Stimulated activated CD8-positive, alpha-beta memory T cell treated with anti-CD3 and anti-CD28 coated beads, Interleukin-12 subunit alpha, Interleukin-12 subunit beta, amount 100 ng/mL, for 1 hour (primary cell): ENCODE results near the gene NDOR1.
A peak's percentile ranks its signal among the peaks of the same experiment; 100 is the strongest.
"Not testable (repeated sequence)": the region's sequence is repeated elsewhere in the genome, so short reads cannot be mapped to it uniquely, and the experiment has no call there.

Experiments
- DNase-seq: peaks from one replicate; pipeline ENCODE4 v3.0.0-alpha.2; 2020; ENCODE audit warnings: low read depth

Gene NDOR1

DNA sequence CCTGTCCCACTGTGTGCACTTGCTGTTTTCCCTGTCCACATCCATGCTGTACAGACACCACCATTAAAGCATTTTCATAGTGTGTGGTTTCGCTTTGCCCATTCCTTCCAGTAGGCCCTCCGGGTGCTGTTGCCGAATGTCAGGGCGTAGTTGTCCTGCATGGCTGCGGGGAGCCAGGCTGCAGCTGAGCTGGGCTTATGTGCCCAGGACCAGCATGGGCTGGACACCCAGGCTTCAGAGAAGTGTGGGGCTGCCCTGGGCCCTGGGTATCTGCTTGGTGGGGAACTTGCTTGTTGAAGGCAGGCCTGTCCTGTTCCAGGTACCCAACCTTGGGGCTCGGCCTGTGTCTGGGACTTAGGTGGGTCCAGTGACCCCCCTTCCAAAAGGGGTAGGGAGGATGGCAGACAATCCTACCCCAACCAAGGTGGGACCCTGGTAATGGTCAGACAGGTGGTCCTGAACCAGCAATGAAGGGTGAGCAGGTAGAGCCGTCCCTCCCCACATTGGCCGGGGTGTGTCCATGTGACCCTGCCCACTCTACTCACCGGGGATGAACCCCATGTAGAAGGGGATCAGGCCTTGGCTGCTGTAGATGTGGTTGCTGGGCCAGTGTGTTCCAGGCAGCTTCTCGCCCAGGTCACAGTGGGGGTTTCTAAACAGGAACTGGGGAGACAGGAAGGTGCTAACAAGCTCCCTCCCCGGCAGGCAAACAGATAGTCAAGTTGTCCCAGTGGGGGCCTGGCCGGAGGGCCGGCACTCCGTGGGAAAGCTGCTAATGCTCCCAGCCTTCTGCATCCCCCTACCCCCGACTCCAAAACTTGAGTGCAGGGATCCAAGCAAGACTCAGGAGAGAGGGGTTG, 38.4 kb downstream of the NDOR1 start:
- DNase-seq = no peak

DNA sequence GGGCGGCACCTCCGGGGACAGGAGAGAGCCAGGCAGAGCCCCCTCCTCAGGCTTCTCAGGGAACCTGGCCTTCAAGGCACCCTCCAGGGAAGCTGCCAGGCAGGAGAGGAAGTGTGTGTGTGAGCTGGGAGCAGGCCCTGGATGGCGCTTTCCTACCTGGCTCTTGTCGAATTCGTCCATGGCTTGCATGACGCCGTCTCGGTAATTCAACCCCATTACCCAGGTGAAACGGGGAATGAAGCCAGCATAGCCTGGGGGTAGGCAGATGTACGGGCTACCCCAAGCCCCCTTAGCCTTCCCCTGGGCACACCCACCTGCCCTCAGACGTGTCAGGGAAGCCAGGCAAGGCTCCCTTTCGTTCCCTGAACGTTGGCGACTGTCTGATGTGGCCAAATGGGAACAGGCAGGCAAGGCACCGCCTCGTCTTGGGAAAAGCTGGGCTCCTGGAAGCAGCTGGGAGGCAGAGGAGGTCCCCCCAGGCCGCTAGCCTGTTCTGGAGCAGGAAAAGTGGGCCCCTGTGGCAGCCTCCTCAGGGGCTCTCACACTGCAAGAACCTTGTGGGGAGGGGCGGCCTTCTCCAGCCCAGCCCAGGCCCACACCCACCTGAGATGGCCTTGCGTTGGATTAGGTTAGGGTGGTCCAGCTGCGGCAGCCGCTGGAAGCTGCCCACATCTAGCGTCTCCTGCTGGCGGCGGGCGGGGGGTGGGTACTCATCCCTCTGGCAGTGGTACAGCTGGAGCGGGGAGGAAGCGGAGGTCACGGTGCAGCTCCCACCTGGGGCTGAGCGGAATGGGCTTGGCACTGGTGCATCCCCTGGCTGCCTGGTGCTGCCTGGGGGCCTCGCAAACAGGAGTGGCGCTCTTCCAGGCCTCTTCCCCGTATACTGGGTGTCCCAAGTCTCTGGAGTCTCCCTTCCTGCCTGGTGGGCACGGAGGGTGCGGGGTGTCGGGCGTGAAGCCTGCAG, 39.3 kb downstream of the NDOR1 start:
- no peak for DNase-seq

DNA sequence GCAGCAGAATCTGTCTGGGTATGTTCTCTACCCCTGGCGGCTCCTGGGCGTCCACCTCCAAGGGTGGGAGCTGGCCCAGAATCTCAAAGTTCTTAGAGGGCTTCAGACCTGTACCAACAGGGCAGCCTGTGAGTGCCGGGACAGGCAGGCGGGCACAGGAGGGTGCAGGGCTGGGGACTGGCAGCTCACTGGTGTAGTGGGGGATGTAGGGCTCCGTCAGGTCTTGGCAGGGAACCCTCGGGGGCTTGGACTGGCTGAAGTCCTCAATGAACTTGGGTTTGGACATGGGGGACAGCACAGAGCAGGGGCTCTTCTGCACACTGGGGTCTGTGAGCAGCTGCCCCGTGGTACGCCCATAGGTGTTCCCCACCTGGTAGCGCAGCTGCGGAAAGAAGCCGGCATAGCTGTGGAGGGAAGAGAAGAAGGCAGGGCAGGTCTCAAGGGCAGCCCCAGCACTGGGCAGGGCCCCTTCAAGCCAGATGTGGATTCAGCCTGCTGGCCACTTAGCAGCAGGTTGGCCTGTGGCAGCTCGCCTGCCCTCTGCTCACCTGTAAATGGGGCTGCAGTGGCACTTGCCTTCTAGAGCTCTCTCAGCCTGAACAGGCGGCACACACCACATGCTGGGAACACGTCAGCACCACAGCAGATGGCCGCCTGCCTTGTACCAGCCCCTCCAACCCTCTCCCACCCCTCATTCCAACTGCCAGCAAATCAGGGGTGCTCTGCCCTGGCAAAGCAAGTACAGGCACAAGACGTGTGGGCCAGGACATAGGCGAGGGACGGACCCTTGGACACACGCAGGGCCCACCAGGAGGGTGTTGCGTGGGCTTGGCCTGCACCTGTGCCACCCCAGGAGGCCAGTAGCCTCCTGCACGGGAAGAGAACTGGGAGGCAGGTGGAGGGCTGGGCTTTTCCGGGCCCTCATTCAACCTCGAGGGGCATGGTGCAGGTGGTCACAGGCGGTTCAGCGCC, 40.2 kb downstream of the NDOR1 start:
- no peak for DNase-seq

DNA sequence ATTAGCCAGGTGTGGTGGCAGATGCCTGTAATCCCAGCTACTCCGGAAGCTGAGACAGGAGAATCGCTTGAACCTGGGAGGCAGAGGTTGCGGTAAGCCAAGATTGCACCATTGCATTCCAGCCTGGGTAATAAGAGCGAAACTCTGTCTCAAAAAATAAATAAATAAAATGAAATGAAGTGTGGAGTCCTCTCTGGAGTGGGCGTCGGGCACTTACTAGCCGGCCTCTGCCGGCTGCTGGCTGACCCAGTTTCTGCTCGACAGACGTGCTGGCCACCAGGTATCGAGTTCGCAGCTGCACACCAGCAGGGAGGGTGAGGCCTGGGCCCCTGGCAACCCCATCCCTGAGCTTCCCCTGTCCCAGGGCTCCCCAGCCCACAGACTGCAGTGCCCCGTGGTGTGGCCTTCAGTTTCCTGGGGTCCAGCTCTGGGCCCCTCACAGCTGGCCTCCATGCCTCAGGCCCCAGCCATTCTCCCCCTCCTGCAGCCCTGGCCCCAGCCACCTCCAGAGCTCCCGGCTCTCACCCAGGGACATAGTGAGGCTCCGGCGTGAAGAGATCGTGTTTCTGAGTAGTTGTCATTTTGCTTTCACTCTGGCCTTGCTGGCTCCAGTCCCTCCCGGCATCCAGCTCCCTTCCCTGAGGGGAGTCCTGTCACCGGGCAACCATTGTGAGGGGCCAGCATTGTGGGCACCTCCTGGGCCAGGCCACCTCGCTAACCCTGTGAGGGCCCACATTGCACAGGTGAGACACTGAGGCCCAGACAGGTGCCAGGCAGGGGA, 41.8 kb downstream of the NDOR1 start:
- no peak for DNase-seq

DNA sequence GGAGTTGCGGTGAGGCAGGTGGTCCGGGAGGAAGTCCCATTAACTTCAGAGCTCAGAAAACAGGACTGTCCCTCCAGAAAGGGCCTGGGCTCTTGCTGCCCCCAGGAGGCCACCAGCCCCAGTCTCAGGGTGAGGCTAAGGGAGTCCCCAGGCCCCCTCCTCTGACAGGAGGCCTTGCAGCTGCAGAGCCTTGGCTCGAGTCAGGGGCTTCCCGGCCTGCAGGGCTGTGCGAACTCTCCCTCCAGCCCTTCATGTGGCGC, 42.3 kb downstream of the NDOR1 start:
- DNase-seq = no peak

DNA sequence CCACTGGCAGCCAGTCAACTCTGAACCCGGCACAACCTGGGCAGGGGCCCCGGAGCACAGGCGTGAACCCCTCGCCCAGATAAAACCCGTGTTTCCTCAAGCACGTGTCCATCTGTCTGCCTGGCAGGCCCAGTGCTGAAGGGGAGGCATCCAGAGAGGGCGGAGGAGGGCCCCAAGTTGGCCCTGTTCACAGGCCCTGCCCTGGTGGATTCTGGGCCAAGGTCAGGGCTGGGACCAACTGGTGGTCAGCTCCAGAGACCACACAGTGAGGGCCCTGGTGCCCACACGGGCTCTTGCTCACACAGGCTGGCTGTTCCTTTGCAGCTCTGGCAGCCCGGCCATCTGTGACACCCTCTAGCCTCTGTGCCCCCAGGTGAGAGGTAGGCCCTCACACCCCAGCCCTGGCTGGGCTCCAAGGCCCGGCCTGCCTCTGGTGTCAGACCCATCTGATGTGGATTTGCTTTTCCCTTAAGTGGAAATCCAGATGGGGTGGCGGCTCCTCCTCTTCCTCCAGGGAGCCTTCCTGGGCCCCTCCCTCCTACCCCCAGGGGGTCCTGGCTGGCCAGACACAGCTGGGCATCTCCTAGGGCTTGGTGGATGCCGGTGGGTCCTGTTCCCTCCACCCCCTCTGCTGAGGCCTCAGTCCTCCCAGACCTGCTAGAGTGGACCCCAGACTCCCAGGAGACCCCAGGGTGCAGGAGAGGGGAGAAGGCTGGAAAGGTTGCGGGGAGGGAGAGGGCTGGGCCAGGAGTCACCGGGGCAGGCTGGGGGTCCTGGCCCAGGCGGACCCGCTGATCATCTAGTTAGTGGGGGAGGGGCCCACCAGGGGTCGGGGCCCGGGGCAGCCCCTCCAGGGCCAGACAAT, 45.1 kb downstream of the NDOR1 start:
- DNase-seq = no peak

DNA sequence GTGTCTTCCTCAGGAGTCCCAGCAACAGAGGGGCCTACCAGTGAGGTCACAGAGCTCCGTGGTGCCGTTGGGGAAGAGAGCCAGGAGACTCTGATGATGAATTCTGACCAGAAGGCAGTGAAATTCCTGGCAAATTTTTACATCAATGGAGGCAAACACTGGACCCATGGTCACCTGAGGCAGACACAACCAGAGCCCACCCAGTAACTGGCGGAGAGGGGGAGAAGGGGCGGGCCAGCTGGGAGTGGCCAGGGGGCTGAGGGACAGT, 45.6 kb downstream of the NDOR1 start, which contains the start of gene STPG3:
TSS of gene STPG3 (plus strand) at position 93 of the 268 bp plus-strand sequence. CDS start at position 94, 1 bp downstream.
- no peak for DNase-seq

DNA sequence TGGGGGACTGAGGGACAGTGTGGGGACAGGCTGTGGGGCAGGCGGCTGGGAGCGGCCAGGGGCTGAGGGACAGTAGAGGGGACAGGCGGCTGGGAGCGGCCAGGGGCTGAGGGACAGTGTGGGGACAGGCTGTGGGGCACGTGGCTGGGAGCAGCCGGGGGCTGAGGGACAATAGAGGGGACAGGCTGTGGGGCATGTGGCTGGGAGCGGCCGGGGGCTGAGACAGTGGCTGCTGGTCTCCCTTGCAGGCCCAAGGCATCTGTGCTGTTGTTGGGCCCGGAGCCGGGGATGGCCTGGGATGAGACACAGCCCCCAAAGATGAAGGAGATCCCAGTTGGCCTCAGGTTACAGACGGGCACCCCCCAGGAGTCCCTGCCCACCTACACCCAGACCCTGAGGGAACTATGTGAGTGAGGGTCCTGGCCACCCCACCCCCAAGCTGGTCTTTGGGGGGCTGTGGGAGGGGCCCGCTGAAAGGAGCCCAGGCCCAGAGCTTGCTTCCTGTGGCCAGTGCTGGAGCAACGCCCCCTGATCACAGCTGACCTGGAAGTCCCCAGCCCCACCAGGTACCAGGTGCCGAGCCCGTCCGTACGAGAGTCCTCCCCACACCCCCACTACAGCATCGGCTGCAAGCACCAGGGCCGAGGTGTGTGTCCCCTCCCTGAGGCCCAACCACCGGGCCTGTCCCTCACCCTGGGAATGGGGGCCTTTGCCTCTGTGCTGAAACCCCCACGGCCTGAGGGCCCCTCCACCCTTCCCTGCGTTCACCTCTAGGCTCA, 46.2 kb downstream of the NDOR1 start:
- no peak for DNase-seq

DNA sequence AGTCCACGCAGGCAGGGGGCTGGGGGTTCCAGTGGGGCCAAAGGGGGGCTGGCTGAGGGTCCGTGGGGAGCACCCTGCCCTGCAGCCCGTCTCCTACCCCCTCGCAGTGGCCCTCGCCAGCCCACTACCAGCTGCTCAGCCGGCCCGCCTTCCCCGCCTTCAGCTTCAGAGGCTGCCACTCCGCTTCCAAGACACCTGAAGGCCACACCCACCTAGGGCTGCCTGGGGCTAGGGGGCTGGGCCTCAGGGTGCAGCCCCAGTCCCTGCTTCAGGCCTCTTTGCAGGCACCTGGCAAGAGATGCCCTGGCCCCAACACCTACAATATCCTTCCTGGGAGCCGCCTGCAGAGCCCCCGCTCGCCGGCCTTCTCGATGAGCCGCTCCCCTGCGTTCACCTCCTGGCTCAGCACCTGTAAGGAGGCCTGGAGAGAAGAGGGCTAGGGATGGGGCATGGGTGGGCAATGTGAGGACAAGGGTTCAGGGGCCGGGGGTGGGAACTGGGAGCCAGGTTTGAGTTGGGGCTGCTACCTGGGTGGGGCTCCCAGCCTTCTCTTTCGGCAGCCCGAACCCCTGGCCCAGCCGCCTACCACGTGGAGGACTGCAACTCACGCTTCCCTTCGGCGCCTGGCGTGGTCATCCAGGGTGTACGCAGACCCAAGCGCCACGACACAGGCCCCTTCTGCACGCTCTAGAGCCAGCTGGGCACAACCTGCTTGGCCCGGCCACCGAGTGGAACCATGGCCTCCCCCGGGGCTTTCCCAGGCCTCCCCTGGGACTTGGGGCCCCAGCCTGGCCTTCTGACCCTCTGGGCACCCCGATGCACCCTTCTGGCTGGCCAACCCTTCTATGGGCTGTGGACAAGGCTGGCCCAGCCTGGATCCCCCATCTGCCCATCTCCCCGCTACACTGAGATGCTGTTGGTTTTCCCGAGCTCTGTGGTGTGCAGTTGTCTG, 47.3 kb downstream of the NDOR1 start:
- no peak for DNase-seq

DNA sequence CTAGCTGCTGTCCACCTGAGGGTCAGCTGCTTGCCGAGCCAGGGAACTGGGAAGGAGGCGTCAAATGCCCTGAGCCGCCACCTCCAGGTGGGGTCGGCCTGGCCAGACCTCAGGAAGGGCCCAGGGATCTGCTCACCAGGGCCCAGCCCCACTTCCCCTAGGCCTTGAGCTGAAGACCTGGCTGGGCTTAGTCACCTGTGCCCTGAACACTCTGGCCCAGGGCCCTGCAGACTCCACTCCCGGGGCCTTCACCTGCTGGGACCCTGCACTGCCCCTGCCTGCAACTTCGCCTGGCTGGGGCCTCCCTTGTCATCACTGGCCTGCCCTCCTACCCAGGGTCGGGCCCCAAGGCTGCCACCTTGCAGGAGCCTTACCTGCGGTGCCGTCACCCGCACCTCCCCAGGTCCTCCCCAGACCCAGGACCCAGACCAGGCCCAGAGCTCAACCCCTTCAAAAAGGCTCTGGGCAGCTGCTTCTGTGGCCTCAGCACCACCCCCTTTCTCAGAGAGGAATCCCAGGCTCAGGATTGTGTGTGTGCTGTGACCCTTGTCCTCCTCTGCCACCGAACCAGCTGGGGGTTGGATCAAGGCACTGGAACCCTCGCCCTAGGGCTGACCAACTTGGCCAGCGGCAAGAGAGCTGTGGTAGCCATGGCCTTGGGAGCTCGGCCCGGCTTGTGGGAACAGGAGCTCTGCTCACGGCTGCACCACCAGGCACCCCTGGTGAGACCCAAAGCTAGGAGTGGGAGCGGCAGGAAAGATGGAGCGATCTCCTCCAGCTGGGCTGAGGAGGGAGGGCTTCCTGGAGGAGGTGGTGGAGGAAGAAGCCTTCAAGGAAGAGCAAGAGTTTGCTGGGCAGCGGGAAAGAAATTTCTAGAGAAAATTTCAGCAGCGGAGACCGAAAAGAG, 48.5 kb downstream of the NDOR1 start:
- DNase-seq = no peak

DNA sequence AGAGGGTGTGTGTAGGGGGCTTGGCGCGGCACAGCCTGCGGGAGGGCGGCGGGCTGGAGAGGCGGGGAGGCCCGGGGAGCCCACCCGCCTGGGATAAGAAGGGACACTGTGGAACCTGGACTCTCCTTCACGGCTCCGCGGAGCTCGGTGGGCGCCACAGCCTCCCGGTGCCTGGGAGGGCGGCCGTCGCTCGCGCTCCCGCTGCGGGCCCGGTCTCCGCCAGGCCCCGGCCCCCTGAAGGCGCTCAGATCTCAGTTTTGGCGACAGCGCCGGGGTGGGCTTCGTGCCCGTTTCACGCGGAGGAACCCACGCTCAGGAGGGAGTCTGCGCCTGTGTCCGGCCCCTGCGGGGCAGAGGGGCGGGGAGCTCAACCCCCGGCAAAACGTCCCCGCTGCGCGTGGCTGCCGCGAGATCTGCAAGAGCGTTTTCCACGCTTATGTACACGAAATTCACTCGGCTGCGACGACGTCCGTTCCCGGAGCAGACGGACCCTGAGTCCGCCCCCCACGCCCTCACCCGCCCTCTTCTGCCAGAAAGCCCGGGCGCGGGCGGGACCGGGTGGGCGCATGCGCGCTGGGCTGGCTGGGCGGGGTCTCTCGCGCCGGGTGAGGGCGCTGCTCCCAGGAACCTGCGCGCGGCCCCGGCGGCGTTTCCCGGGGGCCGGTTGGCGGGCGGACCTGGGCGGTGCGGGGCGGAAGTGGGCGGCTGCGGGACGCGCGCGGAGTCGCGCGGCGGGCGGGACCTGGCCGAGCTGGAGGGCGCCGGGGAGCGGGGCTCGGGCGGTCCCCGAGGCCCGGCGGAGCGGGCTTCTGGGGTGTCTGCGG, 49.3 kb downstream of the NDOR1 start, which contains the start of gene NELFB:
TSS of gene NELFB (plus strand) at position 704 of the 824 bp plus-strand sequence.
- peak; percentile 95 for DNase-seq

DNA sequence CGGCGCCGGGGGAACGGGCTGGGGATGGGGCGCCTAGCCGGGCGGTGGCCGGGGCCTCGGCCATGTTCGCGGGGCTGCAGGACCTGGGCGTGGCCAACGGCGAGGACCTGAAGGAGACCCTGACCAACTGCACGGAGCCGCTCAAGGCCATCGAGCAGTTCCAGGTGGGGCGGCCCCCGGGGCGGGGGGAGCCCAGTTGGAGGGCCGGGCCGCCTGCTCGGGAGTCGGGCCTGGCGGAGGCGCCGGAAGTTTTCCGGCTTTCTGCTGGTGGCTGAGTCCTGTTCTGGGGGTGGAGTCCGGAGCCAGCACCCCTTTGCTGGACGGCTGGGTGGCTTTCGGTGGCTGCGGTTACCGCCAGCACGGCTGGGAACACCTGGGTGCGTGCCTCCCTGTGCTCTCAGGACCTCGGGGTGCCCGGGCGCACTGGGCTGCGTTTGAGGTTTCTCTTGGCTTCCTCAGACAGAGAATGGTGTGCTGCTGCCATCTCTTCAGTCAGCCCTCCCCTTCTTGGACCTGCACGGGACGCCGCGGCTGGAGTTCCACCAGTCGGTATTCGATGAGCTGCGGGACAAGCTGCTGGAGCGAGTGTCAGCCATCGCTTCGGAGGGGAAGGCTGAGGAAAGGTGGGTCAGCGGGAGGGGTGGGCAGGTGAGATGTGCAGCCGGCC, 50.1 kb downstream of the NDOR1 start:
- no peak for DNase-seq

DNA sequence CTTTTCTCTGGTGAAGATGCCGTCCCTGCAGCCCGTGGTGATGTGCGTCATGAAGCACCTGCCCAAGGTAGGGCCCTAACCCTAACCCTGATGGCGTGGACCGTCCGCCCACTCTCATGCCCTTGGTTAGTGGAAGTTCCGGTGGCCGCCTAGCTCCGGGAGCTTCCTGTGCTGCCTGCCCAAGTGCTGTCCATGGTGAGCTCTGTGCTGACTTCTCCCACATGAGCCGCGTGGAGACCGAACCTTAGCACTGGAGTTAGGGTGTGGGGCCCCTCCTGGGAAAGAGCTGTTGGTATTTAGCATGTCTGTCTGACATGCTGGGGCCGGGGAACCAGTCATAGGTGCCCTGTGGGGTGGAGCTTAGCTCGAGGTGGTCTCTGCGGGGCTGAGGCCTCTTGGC, 50.9 kb downstream of the NDOR1 start:
- no peak for DNase-seq

DNA sequence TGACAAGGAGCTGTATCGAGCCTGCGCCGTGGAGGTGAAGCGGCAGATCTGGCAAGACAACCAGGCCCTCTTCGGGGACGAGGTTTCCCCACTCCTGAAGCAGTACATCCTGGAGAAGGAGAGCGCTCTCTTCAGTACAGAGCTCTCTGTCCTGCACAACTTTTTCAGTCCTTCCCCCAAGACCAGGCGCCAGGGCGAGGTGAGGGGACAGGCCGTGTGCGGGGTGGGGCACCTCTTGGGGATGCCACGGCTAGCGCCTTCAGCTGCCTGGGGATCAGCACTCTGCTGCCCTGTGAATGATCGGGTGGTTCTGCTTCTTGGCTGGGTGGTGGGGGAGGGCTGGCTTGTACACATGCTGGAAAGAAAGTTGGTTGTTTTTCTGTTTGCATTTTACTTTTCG, 51.4 kb downstream of the NDOR1 start:
- DNase-seq = no peak

DNA sequence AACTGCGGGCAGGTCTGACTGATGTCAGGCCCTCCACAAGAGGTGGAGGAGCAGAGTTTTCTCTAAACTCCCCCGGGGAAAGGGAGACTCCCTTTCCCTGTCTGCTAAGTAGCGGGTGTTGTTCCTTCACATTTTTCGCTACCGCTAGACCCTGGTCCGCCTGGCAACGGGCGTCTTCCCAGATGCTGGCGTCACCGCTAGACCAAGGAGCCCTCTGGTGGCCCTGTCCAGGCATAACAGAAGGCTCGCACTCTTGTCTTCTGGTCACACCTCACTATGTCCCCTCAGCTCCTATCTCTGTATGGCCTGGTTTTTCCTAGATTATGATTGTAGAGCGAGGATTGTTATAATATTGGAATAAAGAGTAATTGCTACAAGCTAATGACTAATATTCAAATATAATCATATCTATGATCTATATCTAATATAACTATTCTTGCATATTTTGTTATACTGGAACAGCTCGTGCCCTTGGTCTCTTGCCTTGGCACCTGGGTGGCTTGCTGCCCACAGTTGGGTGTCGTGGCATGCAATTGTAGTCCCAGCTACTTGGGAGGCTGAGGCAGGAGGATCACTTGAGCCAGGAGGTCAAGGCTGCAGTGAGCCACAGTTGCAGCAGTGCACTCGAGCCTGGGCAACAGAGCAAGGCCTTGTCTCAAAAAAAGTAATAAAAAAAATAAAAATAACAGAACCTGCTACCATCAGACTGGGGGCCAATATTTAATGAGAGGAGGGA, 56.8 kb downstream of the NDOR1 start:
- not testable (repeated sequence) for DNase-seq
